GM12878 (cell line): ENCODE results near the gene SMAGP. TPM values are rescaled to one million over a fixed set of nuclear protein-coding genes. Genes with fewer than 3 reads are reported as not detected.

Experiments used
- CHD1 ChIP-seq: IDR thresholded peaks from 2 replicates; pipeline ENCODE4 v1.6.1; 2012; ENCODE audit warnings: low read depth, low read length, improper control_type of control experiment
- CHD2 ChIP-seq: IDR thresholded peaks from 2 replicates; pipeline ENCODE4 v1.6.1; 2011; ENCODE audit warnings: low read depth, low read length, improper control_type of control experiment, borderline replicate concordance
- NKRF ChIP-seq: fragments of 450-650 bp; conservative IDR thresholded peaks from 2 replicates; pipeline ENCODE4 v1.6.1; 2017; ENCODE audit warnings: mild to moderate bottlenecking, moderate library complexity
- SMAD5 ChIP-seq: IDR thresholded peaks from 2 replicates; pipeline ENCODE4 v1.6.1; 2016; ENCODE audit warnings: antibody characterized with exemption, low read depth
- SP1 ChIP-seq: IDR thresholded peaks from one replicate; pipeline ENCODE4 v1.6.1; 2011; ENCODE audit warnings: low read depth, low read length
- YBX1 ChIP-seq: fragments of 450-650 bp; IDR thresholded peaks from 2 replicates; pipeline ENCODE4 v1.6.1; 2016; ENCODE audit warnings: antibody characterized with exemption
- ZNF687 ChIP-seq: fragments of 450-650 bp; IDR thresholded peaks from 2 replicates; pipeline ENCODE4 v1.6.1; 2017; ENCODE audit warnings: mild to moderate bottlenecking, moderate library complexity
- polyA plus RNA-seq, 11 experiments: library from polyadenylated mRNA; depleted of rRNA in 4 of 11; unstranded in 6 of 11; stranded (reverse) in 5 of 11; fragments of >200 nt; fragmentation: Nextera tagmentation in 4 of 11; fragmentation: Illumina TruSeq in 1 of 11; extraction: Ambion mirVana in 4 of 11; extraction: Trizol in 1 of 11; gene quantifications; 1 replicate in 1 of 11; 2 replicates in 10 of 11; pipeline versions ENCODE4 v1.2.1 to v1.2.3, GENCODE V29; 2011 to 2016; ENCODE audit warnings: inconsistent platforms in 2 of 11, missing spikeins in 2 of 11, low read depth in 1 of 11
- total RNA-seq, 4 experiments: library from RNA; depleted of rRNA in 3 of 4; stranded (reverse); fragments of >200 nt in 3 of 4; fragmentation: Illumina TruSeq in 1 of 4; extraction: Trizol in 1 of 4; gene quantifications; 2 replicates each; pipeline versions ENCODE4 v1.2.1 to v1.2.3, GENCODE V29; 2013 to 2021

The SMAGP gene
- total and polyA plus RNA-seq, 10 of the 15 experiments (the other 5 are each of a cell fraction or from before 2014, with no cell fraction given): 0.42 to 7.1 (median 3.9) TPM

DNA sequence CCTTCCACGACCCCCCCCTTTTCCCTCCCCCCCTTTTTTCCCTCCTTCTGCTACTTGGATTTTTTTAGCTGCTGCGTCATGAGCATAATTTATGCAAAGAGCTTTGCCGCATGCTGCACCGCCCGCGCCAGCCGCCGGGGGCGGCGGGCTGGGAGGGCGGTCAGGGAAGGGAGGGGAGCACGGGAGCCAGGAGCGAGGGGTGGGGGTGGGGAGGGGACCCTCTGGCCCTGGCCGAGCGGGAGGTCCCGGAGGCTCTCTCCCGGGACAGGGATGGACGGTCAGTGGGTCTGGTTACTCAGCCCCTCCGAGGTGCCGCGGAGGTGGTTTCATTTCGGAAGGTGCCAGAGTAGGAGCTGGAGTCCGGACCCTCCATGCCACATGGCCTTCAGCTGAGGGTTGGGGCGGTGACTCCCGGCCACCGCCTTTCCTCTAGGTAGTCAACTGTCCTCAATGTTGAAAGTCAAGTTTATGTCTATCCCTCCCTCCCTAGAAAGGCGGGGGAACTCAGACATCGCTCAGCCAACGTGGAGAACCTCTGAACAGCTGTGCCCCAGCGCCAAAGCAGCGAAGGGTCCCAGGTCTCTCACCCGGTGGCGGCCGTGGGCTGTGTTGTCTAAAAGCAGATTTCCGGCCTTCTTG lies 52.1 kb downstream of the SMAGP start, which contains the start of gene POU6F1 (continued):
- no peak for TF ChIP-seq NKRF
- TF ChIP-seq SP1: no peak
- no peak; the same call in 1 of the 2 replicates for TF ChIP-seq CHD1
- TF ChIP-seq YBX1: no peak
- TF ChIP-seq ZNF687: peak; percentile 55
- TF ChIP-seq CHD2: 0 out of 2 replicates have a peak, but pooled peaks have one; percentile 13
- TF ChIP-seq SMAD5: no peak
